GM12878 (cell line): ENCODE results near the gene PIGL. TPM values are rescaled to one million over a fixed set of nuclear protein-coding genes. Genes with fewer than 3 reads are reported as not detected.

Experiments
- ATAC-seq: fragments of 200-7000 bp; cut with Tn5 transposase; 3 replicates; pipeline ENCODE4 v1.9.1; 2020; ENCODE audit warnings: mild to moderate bottlenecking, moderate library complexity
- BruUV-seq: library from RNA; stranded (reverse); fragments of 400-500 nt; replicated peaks from 2 replicates; lab custom pipeline; 2021; lab: Mats Ljungman, UMichigan
- CTCF ChIA-PET: fragments of 300-600 bp; sonication (Branson Sonifier 250); formaldehyde crosslinking; extraction: SDS; loops from one replicate; lab custom pipeline; 2021; ENCODE audit warnings: inconsistent platforms; lab: Yijun Ruan, JAX
- POLR2A ChIA-PET: fragments of 350-600 bp; formaldehyde crosslinking; extraction: SDS; loops from one replicate; lab custom pipeline; 2021; ENCODE audit warnings: inconsistent platforms; lab: Charles Lee
- RAD21 ChIA-PET: fragments of 300-600 bp; sonication (Branson Sonifier 250); formaldehyde crosslinking; loops from one replicate; lab custom pipeline; 2023; ENCODE audit warnings: antibody characterized with exemption; ENCODE audit not compliant: unreplicated experiment; lab: Charles Lee
- SMC1A ChIA-PET: fragments of 300-600 bp; sonication (Branson Sonifier 250); formaldehyde crosslinking; loops from one replicate; lab custom pipeline; 2023; ENCODE audit not compliant: unreplicated experiment, uncharacterized antibody; lab: Charles Lee
- DNase-seq: peaks from one replicate; pipeline ENCODE4 v3.0.0-alpha.2; 2011; ENCODE audit warnings: low read depth, low spot score
- FAIRE-seq: peaks from 3 replicates; lab custom pipeline; 2011; peaks lifted over from hg19 to GRCh38; lab: Jason Lieb, UNC
- H2AFZ ChIP-seq: 2 replicates; pipeline ENCODE4 v1.6.0; 2011; ENCODE audit warnings: low read depth, low read length, control low read depth; ENCODE audit not compliant: control insufficient read depth
- H3K27ac ChIP-seq: 2 replicates; pipeline ENCODE4 v1.5.1; 2011; ENCODE audit warnings: control low read depth; ENCODE audit not compliant: control insufficient read depth, insufficient read depth
- H3K27me3 ChIP-seq, 2 experiments: replicated peaks in 1 of 2; 2 replicates each; pipeline versions ENCODE4 v1.6.0 to v1.6.1; 2011; ENCODE audit warnings: low read length in 1 of 2; ENCODE audit not compliant: control insufficient read depth in 2 of 2, insufficient read depth in 2 of 2
- H3K36me3 ChIP-seq, 2 experiments: 2 replicates each; pipeline ENCODE4 v1.5.1; 2011; ENCODE audit warnings: low read length in 1 of 2; ENCODE audit not compliant: control insufficient read depth in 2 of 2, insufficient read depth in 2 of 2
- H3K4me1 ChIP-seq: 2 replicates; pipeline ENCODE4 v1.6.1; 2011; ENCODE audit warnings: mild to moderate bottlenecking, low read length, moderate library complexity, mixed read lengths; ENCODE audit not compliant: control insufficient read depth, insufficient read depth
- H3K4me2 ChIP-seq: 2 replicates; pipeline ENCODE4 v1.6.0; 2011; ENCODE audit warnings: control low read depth; ENCODE audit not compliant: control insufficient read depth, insufficient read depth
- H3K4me3 ChIP-seq: fragments of 200-600 bp; sonication (generic); 2 replicates; pipeline ENCODE4 v1.5.1; 2016
- H3K79me2 ChIP-seq: 2 replicates; pipeline ENCODE4 v1.6.0; 2011; ENCODE audit warnings: low read length; ENCODE audit not compliant: control insufficient read depth, insufficient read depth
- H3K9ac ChIP-seq: 2 replicates; pipeline ENCODE4 v1.8.0; 2011; ENCODE audit warnings: low read length, control low read depth, mixed read lengths; ENCODE audit not compliant: control insufficient read depth, insufficient read depth
- H3K9me3 ChIP-seq: replicated peaks from 3 replicates; pipeline ENCODE4 v1.5.1; 2011; ENCODE audit warnings: mild to moderate bottlenecking, low read length; ENCODE audit not compliant: control insufficient read depth, insufficient read depth
- H4K20me1 ChIP-seq: 2 replicates; pipeline ENCODE4 v1.6.0; 2011; ENCODE audit not compliant: control insufficient read depth, insufficient read depth
- ASH2L ChIP-seq: fragments of 300-600, 200-600 bp; sonication (generic); IDR thresholded peaks from 2 replicates; pipeline ENCODE4 v1.6.1; 2017; ENCODE audit warnings: low read depth, mild to moderate bottlenecking, borderline replicate concordance
- ATF7 ChIP-seq: fragments of 450-650 bp; IDR thresholded peaks from 2 replicates; pipeline ENCODE4 v1.6.1; 2016; ENCODE audit warnings: low read depth, mild to moderate bottlenecking
- BRCA1 ChIP-seq: IDR thresholded peaks from 2 replicates; pipeline ENCODE4 v1.6.1; 2011; ENCODE audit warnings: low read depth, low read length, improper control_type of control experiment
- KAT2A ChIP-seq: conservative IDR thresholded peaks from 2 replicates; pipeline ENCODE4 v1.6.1; 2011; ENCODE audit warnings: low read depth, low read length; ENCODE audit not compliant: control insufficient read depth
- KLF5 ChIP-seq: fragments of 450-650 bp; IDR thresholded peaks from 2 replicates; pipeline ENCODE4 v1.6.1; 2014; ENCODE audit warnings: mild to moderate bottlenecking; ENCODE audit not compliant: partially characterized antibody
- MLLT1 ChIP-seq: fragments of 450-650 bp; IDR thresholded peaks from 2 replicates; pipeline ENCODE4 v1.6.1; 2016; ENCODE audit warnings: mild to moderate bottlenecking
- MTA2 ChIP-seq: fragments of 450-650 bp; IDR thresholded peaks from 2 replicates; pipeline ENCODE4 v1.6.1; 2016; ENCODE audit warnings: low read depth, mild to moderate bottlenecking, moderate library complexity
- MTA3 ChIP-seq: IDR thresholded peaks from 2 replicates; pipeline ENCODE4 v1.6.1; 2012; ENCODE audit warnings: low read length, inconsistent platforms, borderline replicate concordance
- NFYB ChIP-seq: IDR thresholded peaks from 2 replicates; pipeline ENCODE4 v1.6.1; 2011; ENCODE audit warnings: low read depth, mild to moderate bottlenecking, low read length, improper control_type of control experiment, moderate library complexity; ENCODE audit not compliant: insufficient read depth
- RFX5 ChIP-seq: IDR thresholded peaks from 2 replicates; pipeline ENCODE4 v1.6.1; 2011; ENCODE audit warnings: low read depth, low read length, improper control_type of control experiment
- SPI1 ChIP-seq: IDR thresholded peaks from 2 replicates; pipeline ENCODE4 v1.6.1; 2011; ENCODE audit warnings: low read depth, mild to moderate bottlenecking, low read length, moderate library complexity, borderline replicate concordance; ENCODE audit not compliant: insufficient read depth
- SREBF1 ChIP-seq: IDR thresholded peaks from 2 replicates; pipeline ENCODE4 v1.6.1; 2012; ENCODE audit warnings: mild to moderate bottlenecking, low read length
- STAT1 ChIP-seq: fragments of 450-650 bp; conservative IDR thresholded peaks from 2 replicates; pipeline ENCODE4 v1.6.1; 2014; ENCODE audit warnings: antibody characterized with exemption, mild to moderate bottlenecking
- ZNF207 ChIP-seq: fragments of 450-650 bp; IDR thresholded peaks from 2 replicates; pipeline ENCODE4 v1.6.1; 2014; ENCODE audit warnings: antibody characterized with exemption, mild to moderate bottlenecking, borderline replicate concordance
- ZNF274 ChIP-seq: IDR thresholded peaks from one replicate; pipeline ENCODE4 v1.8.0; 2011; ENCODE audit not compliant: insufficient read length, insufficient read depth
- ZNF687 ChIP-seq: fragments of 450-650 bp; IDR thresholded peaks from 2 replicates; pipeline ENCODE4 v1.6.1; 2017; ENCODE audit warnings: mild to moderate bottlenecking, moderate library complexity
- WGBS: methylation state at CpG from one replicate; pipeline ENCODE4 v1.1.6; 2016; ENCODE audit warnings: low lambda C conversion rate; ENCODE audit not compliant: insufficient replicate concordance, insufficient coverage; ENCODE audit errors: missing lambda C conversion rate; 5-methylcytosine and 5-hydroxymethylcytosine counted together
- in situ Hi-C: fragments of 300-500 bp; cut with MboI; formaldehyde crosslinking; loops from 9 replicates; pipeline ENCODE4 v1.14.3; 2018; ENCODE audit warnings: mixed read lengths
- intact Hi-C: fragments of 100-400 bp; cut with micrococcal nuclease; formaldehyde crosslinking; loops from one replicate; pipeline ENCODE4 v1.14.2; 2022; ENCODE audit not compliant: unreplicated experiment
- polyA plus RNA-seq, 11 experiments: library from polyadenylated mRNA; depleted of rRNA in 4 of 11; unstranded in 6 of 11; stranded (reverse) in 5 of 11; fragments of >200 nt; fragmentation: Nextera tagmentation in 4 of 11; fragmentation: Illumina TruSeq in 1 of 11; extraction: Ambion mirVana in 4 of 11; extraction: Trizol in 1 of 11; gene quantifications; 1 replicate in 1 of 11; 2 replicates in 10 of 11; pipeline versions ENCODE4 v1.2.1 to v1.2.3, GENCODE V29; 2011 to 2016; ENCODE audit warnings: inconsistent platforms in 2 of 11, missing spikeins in 2 of 11, low read depth in 1 of 11
- total RNA-seq, 4 experiments: library from RNA; depleted of rRNA in 3 of 4; stranded (reverse); fragments of >200 nt in 3 of 4; fragmentation: Illumina TruSeq in 1 of 4; extraction: Trizol in 1 of 4; gene quantifications; 2 replicates each; pipeline versions ENCODE4 v1.2.1 to v1.2.3, GENCODE V29; 2013 to 2021
- TF ChIP-seq, protein P1 (sequence below): IDR thresholded peaks from 2 replicates; pipeline ENCODE4 v1.6.1; 2012; ENCODE audit warnings: low read depth, low read length, improper control_type of control experiment
- TF ChIP-seq, protein P2 (sequence below): IDR thresholded peaks from 2 replicates; pipeline ENCODE4 v1.6.1; 2011; ENCODE audit warnings: low read depth, low read length, improper control_type of control experiment, borderline replicate concordance

Gene PIGL
- total and polyA plus RNA-seq, 10 of the 15 experiments (the other 5 are each of a cell fraction or from before 2014, with no cell fraction given) = 25.9 to 52.5 (median 30.2) TPM

DNA sequence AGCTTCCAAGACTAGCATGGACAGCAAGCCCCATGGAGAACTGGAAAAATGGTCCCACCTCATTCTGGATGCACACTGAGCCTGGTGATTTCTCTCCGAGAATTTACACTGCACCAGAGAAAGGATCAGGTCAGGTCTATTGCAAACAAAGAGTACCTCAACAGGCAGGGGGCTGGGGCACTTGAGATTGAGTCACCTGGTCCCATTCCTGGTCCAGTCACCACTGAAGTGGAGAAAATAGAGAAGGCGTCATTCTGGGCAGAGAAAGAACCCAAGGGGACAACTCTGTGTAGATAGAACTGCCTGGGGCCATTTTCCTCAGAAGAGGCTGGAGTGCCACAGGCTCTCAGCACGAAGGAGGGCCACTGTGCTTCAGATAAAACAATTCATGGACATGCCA is 97.8 kb downstream of the PIGL start:
- H3K4me1 ChIP-seq = no peaks in the 10 kb centered on the region
- FAIRE-seq (no peak), DNase-seq (no peak), ATAC-seq (no peak)
- ChIA-PET SMC1A (interaction anchor here (0.9 kb wide), 1 partner anchor 35 kb away, joined by 3 read pairs; no protein-coding TSS in a partner anchor), RAD21 (no interaction called here), POLR2A (interaction anchor here (0.7 kb wide), 2 partner anchors 52 to 95 kb away, joined by 3 to 8 read pairs; no protein-coding TSS in a partner anchor), CTCF (interaction anchor here (4.0 kb wide), 1 partner anchor 10 kb away, joined by 18 read pairs; no protein-coding TSS in a partner anchor)
- H3K4me3 ChIP-seq = no peak overlapping the region
- H3K9me3 ChIP-seq = no peaks in the 10 kb centered on the region
- in situ Hi-C loops = no loop called here
- no peak overlapping the region for H2AFZ ChIP-seq
- 83% methylated on average over 3 of the region's 3 CpGs for WGBS
- no peak overlapping the region for H3K27ac ChIP-seq
- H3K79me2 ChIP-seq = no peaks in the 10 kb centered on the region
- H4K20me1 ChIP-seq = no peaks in the 10 kb centered on the region
- BruUV-seq = no TSS peak
- intact Hi-C loops = no loop called here
- no peak overlapping the region for H3K9ac ChIP-seq
- H3K36me3 ChIP-seq = no peaks in the 10 kb centered on the region
- no peak for TF ChIP-seq MTA3
- TF ChIP-seq, protein P1, sequence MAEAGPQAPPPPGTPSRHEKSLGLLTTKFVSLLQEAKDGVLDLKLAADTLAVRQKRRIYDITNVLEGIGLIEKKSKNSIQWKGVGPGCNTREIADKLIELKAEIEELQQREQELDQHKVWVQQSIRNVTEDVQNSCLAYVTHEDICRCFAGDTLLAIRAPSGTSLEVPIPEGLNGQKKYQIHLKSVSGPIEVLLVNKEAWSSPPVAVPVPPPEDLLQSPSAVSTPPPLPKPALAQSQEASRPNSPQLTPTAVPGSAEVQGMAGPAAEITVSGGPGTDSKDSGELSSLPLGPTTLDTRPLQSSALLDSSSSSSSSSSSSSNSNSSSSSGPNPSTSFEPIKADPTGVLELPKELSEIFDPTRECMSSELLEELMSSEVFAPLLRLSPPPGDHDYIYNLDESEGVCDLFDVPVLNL = no peak
- TF ChIP-seq SREBF1 = no peak
- TF ChIP-seq ATF7 = no peak
- no peak for TF ChIP-seq KLF5
- TF ChIP-seq KAT2A = no peak
- no peak for TF ChIP-seq MTA2
- no peak for TF ChIP-seq RFX5
- TF ChIP-seq ASH2L = no peak
- TF ChIP-seq ZNF687 = no peak
- TF ChIP-seq ZNF274 = no peak
- TF ChIP-seq STAT1 = no peak
- TF ChIP-seq BRCA1 = no peak
- TF ChIP-seq SPI1 = no peak
- TF ChIP-seq, protein P2, sequence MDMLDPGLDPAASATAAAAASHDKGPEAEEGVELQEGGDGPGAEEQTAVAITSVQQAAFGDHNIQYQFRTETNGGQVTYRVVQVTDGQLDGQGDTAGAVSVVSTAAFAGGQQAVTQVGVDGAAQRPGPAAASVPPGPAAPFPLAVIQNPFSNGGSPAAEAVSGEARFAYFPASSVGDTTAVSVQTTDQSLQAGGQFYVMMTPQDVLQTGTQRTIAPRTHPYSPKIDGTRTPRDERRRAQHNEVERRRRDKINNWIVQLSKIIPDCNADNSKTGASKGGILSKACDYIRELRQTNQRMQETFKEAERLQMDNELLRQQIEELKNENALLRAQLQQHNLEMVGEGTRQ = no peak
- no peak for TF ChIP-seq ZNF207
- TF ChIP-seq NFYB = no peak
- TF ChIP-seq MLLT1 = no peak
- H3K4me2 ChIP-seq = no peak overlapping the region
- no peaks in the 10 kb centered on the region for H3K27me3 ChIP-seq
